GDM1 (cell line): ENCODE data around the gene LRRC26.

Experiments
- DNase-seq: peaks from one replicate; lab custom pipeline; 2025; lab: John Stamatoyannopoulos, UW

Gene LRRC26

DNA sequence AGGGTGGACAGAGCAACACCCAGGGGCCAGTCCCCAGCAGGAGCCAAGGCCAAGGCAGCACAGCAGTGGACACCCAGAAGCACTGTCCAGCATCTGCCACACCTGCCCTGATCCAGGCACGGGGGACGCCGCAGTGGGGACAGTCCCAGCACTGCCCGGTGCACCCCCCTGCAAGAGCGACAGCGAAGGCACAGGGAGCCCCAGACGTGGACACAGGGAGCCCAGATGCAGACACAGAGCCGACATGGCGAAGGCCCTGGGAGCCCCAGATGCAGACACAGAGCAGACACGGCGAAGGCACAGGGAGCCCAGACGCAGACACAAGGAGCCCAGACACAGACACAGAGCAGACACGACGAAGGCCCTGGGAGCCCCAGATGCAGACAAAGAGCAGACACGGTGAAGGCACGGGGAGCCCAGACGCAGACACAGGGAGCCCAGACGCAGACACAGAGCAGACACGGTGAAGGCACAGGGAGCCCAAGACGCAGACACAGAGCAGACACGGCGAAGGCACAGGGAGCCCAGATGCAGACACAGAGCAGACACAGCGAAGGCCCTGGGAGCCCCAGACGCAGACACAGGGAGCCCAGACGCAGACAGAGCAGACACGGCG lies 14.2 kb upstream of the LRRC26 start:
- no peak for DNase-seq

DNA sequence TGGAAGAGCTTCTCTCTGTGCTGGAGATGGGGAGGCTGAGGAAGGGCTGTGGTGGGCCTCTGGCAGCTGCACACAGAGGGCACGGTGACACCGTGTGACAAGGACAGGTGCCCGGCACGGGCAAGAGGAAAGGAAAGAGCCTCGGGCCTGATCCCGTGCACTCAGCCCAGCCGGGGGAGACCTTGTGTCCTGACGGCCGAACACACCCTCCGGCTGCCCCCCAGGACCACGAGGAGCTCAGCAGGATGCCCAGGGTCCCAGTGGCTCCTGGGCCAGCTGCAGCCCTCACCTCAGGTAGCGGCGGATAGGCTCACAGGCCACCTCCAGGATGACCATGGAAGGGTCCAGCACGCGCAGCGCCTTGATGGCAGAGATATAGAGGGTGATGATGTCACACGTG lies 13.0 kb upstream of the LRRC26 start:
- DNase-seq: no peak

DNA sequence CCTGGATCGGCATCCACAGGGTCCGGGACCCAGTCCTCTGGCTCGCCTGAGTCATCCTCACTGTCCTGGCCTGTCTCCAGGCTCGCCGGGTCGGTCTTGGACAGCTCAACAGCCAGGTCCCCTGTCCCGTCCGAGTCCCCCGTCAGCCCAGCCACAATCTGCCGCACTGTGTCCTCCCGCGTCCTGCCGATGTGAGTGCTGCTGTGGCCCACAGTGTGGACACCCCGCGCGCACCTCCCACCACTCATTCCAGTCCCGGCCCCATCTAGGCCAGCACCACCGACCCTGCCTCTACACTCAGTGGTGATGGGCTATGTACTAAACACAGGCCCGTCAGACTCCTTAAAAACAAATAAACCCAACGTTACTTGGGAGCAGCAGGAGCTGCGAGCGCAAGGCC lies 11.8 kb upstream of the LRRC26 start:
- no peak for DNase-seq

DNA sequence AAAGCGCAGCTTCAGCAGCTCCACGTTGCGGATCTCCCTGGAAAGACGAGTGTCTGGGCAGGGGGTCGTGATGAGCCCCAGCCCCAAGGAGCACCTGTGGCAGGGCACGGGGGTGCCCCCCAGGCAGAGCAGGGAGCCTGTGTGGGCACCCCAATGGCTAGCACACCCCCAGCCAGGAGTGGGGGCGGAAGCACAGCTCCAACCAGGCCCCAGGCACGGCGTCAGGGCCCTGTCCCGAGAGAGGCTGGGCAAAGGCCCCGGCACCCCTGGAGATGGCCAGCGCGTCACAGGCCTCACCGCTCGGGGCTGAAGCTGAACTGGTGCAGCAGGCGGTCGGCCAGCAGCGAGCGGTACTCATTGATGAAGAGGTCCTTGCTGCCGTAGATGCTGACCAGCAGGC lies 10.6 kb upstream of the LRRC26 start:
- no peak for DNase-seq

DNA sequence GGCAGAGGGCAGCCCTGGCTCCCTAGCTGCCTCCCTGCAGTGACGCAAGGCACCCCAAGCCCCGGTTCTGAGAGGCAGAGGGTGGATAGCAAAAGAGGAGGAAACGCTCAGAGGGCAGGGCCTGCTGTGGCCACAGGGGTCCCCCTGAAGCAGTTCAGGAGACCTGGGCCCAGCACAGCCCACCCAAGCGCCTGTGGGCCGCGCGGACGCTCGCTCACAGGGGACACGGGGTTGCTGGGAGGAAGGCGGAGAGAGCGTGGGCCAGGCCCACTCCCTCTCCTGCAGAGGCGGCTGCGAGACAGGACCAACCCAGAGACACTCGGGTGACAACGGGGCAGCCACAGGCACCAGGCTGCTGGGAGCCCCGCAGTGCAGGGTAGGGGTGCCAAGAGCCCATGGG lies 9.9 kb upstream of the LRRC26 start:
- DNase-seq: no peak

GRCh38 chr9:137178939-137179630 lies 9.2 kb upstream of the LRRC26 start:
- DNase-seq: no peak

DNA sequence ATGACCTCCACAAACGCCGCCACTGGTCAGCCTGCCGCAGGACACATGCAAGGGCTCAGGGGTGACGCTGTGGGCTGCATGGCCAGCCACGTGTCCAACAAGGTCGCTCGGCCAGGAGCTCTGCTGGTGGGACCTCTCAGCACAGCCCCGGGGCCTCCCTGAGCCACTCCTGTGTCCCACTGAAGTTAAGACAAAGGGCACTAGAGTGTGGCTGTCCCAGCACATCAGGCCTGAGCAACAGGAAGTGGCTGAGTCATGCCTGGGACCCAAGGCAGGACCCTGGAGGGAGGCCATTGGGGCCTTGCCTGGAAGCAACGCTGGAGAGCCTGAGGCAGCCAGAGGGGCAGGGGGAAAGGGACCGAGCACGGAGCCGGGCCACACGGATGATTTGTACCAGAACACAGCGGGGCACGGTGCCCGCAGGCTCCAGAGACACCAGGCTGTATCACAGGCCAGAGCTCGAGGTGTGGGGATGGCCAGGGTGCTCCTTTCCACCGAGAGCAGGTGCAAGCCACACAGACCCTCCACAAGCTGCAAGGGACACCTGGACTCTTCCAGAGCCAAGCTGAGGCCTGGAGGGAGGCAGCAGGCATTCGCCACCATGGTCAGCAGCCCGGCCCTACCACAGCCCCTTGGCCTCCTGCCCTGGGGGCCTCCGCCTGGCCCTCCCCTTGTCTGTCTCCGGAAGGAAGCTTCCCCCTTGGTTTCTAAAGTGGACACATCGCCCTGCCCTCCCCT lies 8.5 kb upstream of the LRRC26 start:
- DNase-seq: no peak

- DNase-seq: no peak
Observed at GRCh38 chr9:137176302-137177182, 6.7 kb upstream of the LRRC26 start.

GRCh38 chr9:137175345-137175961 lies 5.6 kb upstream of the LRRC26 start:
- no peak for DNase-seq

- no peak for DNase-seq
Observed at GRCh38 chr9:137174722-137175293, 5.0 kb upstream of the LRRC26 start.

GRCh38 chr9:137173796-137174664 lies 4.2 kb upstream of the LRRC26 start:
- no peak for DNase-seq

- no peak for DNase-seq
Observed at GRCh38 chr9:137172901-137173795, 3.3 kb upstream of the LRRC26 start.

DNA sequence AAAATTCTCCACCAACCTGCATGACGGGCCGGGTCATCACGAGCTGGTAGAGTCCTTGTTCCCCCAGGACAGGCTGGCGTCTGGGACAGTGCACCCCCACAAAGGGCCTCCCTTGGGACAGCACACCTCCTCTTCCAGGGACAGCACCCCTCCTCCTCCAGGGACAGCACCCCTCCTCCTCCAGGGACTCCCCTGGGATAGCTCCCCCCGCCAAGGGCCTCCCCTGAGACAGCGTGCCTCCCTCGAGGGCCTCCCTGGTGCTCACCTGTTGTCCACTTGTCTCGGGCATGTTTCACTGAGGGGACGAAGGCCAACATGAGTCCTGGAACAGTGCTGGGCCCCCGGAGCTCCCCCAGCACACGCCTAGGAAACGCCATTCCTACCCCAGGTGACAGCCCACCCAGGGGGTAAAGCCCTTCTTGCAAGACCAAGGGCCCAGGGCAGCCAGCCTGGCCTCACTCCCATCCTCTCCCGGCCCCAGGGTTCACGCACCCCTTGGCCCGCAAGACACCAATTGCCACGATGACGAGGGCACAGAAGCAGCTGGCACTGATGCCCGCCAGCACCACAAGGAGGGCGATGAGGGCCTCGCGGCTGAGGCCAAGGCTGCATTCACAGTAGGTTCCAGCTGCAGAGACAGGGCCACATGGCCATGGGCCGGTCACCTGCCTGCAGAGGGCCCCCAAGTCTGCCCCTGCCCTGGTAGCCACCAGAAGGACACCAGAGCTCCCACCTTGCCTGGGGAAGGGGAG lies 1.5 kb upstream of the LRRC26 start:
- DNase-seq: no peak

- no peak for DNase-seq
Observed at GRCh38 chr9:137170486-137171148, 766 bp upstream of the LRRC26 start.

GRCh38 chr9:137168904-137169856 lies 671 bp downstream of the LRRC26 start:
- no peak for DNase-seq

- DNase-seq: no peak
Observed at GRCh38 chr9:137168573-137168903, 1.3 kb downstream of the LRRC26 start.
